Body of pancreas (tissue), 4 donors: Measurements from ENCODE around the gene SOAT2.

ENCODE experiments used
- CTCF ChIP-seq, 7 experiments: fragments of 450-650 bp in 4 of 7; fragments of 200-600 bp in 3 of 7; sonication (generic) in 3 of 7; IDR thresholded peaks; one replicate each; pipeline ENCODE4 v1.5.1; 2016 to 2019; ENCODE audit warnings: antibody characterized with exemption in 7 of 7
- POLR2A ChIP-seq, 3 donors: fragments of 450-650 bp; IDR thresholded peaks; one replicate each; pipeline ENCODE4 v1.6.1; 2016; ENCODE audit warnings: antibody characterized with exemption in 3 of 3, mild to moderate bottlenecking in 2 of 3

GRCh38 chr12:53171725-53172329 lies 68.5 kb downstream of the SOAT2 start:
- TF ChIP-seq CTCF (IDR thresholded peaks at IDR 0.05) (no peak), POLR2A (IDR thresholded peaks at IDR 0.05) (no peak)
